Type B pancreatic cell (in vitro differentiated cells): ENCODE data around the gene GPR65. TPM values are rescaled to one million over a fixed set of nuclear protein-coding genes. Genes with fewer than 3 reads are reported as not detected.

Source experiments
- DNase-seq: peaks from one replicate; pipeline ENCODE4 v3.0.0; 2021; ENCODE audit warnings: mixed read lengths; ENCODE audit not compliant: unreplicated experiment; ENCODE audit errors: extremely low spot score
- H3K27ac Mint-ChIP-seq: 2 replicates; pipeline ENCODE4 v1.8.0; 2021; ENCODE audit warnings: mild to moderate bottlenecking, mixed read lengths
- H3K27me3 Mint-ChIP-seq: 2 replicates; pipeline ENCODE4 v1.8.0; 2021; ENCODE audit warnings: mixed read lengths
- H3K36me3 Mint-ChIP-seq: 2 replicates; pipeline ENCODE4 v1.8.0; 2021; ENCODE audit warnings: mixed read lengths
- H3K4me1 Mint-ChIP-seq: one replicate; pipeline ENCODE4 v1.8.0; 2021; ENCODE audit warnings: mixed read lengths; ENCODE audit not compliant: unreplicated experiment
- H3K4me3 Mint-ChIP-seq: 2 replicates; pipeline ENCODE4 v1.8.0; 2021; ENCODE audit warnings: mild to moderate bottlenecking, mixed read lengths
- H3K9me3 Mint-ChIP-seq: 2 replicates; pipeline ENCODE4 v1.8.0; 2021; ENCODE audit warnings: mixed read lengths
- total RNA-seq: library from RNA; stranded (reverse); gene quantifications from 2 replicates; pipeline ENCODE4 v1.2.1, GENCODE V29; 2021; ENCODE audit warnings: low replicate concordance
- TF ChIP-seq, protein P1 (sequence below): fragments of 200-600 bp; sonication (generic); conservative IDR thresholded peaks from 2 replicates; pipeline ENCODE4 v1.5.0; 2021; ENCODE audit warnings: antibody characterized with exemption, mild to moderate bottlenecking

GPR65 gene
- total RNA-seq, 1 donor from 2014 or later = not detected

GRCh38 chr14:87967496-87967895 is 37.4 kb upstream of the GPR65 start:
- no peak overlapping the region for H3K4me3 Mint-ChIP-seq
- H3K9me3 Mint-ChIP-seq = no peaks in the 10 kb centered on the region
- no peaks in the 10 kb centered on the region for H3K27me3 Mint-ChIP-seq
- H3K27ac Mint-ChIP-seq = no peak overlapping the region
- peaks cover 3% of the 10 kb centered on the region for H3K36me3 Mint-ChIP-seq
- H3K4me1 Mint-ChIP-seq = no peaks in the 10 kb centered on the region
- TF ChIP-seq, protein P1, sequence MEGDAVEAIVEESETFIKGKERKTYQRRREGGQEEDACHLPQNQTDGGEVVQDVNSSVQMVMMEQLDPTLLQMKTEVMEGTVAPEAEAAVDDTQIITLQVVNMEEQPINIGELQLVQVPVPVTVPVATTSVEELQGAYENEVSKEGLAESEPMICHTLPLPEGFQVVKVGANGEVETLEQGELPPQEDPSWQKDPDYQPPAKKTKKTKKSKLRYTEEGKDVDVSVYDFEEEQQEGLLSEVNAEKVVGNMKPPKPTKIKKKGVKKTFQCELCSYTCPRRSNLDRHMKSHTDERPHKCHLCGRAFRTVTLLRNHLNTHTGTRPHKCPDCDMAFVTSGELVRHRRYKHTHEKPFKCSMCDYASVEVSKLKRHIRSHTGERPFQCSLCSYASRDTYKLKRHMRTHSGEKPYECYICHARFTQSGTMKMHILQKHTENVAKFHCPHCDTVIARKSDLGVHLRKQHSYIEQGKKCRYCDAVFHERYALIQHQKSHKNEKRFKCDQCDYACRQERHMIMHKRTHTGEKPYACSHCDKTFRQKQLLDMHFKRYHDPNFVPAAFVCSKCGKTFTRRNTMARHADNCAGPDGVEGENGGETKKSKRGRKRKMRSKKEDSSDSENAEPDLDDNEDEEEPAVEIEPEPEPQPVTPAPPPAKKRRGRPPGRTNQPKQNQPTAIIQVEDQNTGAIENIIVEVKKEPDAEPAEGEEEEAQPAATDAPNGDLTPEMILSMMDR = no peak
- DNase-seq = no peak

DNA sequence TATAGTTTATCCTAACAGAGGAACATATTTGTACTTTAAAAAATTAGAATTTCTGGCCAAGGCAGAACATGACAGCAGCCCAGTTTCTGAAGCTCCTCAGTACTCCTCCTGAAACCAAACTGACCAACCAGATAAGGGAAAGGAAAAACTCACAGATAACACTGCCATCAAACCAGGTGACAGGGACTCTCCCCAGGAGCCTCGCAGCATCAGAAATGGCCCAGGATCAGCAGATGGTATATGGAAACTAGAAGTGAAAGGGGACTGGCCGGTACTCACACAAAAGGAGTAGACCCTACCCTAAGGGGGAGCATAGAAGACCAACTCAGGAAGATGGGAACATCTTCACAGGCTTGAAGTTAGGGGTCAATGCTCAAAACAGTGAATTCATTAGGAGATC is 33.9 kb upstream of the GPR65 start:
- TF ChIP-seq, protein P1 = no peak
- Mint-ChIP-seq H3K9me3 (no peaks in the 10 kb centered on the region), H3K27me3 (no peaks in the 10 kb centered on the region), H3K4me1 (no peaks in the 10 kb centered on the region), H3K36me3 (no peaks in the 10 kb centered on the region), H3K27ac (no peak overlapping the region), H3K4me3 (no peak overlapping the region)
- DNase-seq = no peak

DNA sequence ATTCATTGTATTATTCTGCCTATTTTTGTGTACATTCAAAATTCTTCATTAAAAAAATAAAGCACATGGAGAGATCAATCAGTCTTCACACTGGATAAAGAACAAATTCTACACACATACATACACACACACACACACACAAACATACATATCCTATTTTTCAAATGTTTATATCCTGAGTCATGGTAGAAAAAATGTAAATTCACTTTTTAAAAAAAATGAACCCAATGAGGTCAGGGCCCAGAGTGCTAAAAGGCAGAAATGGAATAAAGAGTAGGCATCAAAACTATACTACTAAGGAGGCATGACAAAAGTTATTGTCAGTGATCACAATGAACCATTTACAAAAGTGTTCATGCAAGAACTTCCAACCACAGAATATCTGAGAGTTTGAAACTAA is 29.3 kb upstream of the GPR65 start:
- Mint-ChIP-seq H3K27ac (no peak overlapping the region), H3K4me3 (no peak overlapping the region), H3K27me3 (no peaks in the 10 kb centered on the region), H3K4me1 (no peaks in the 10 kb centered on the region), H3K9me3 (no peaks in the 10 kb centered on the region), H3K36me3 (peaks cover 4% of the 10 kb centered on the region)
- DNase-seq = no peak
- TF ChIP-seq, protein P1 = no peak

- TF ChIP-seq, protein P1 = no peak
- H3K27me3 Mint-ChIP-seq = no peaks in the 10 kb centered on the region
- H3K27ac Mint-ChIP-seq = no peak overlapping the region
- H3K36me3 Mint-ChIP-seq = peaks cover 8% of the 10 kb centered on the region
- no peaks in the 10 kb centered on the region for H3K9me3 Mint-ChIP-seq
- no peaks in the 10 kb centered on the region for H3K4me1 Mint-ChIP-seq
- no peak overlapping the region for H3K4me3 Mint-ChIP-seq
- DNase-seq = no peak
Measured at GRCh38 chr14:87979689-87980088, 25.2 kb upstream of the GPR65 start.

- TF ChIP-seq, protein P1 = no peak
- H3K4me3 Mint-ChIP-seq = no peak overlapping the region
- no peak overlapping the region for H3K27ac Mint-ChIP-seq
- no peak for DNase-seq
- peaks cover 16% of the 10 kb centered on the region for H3K4me1 Mint-ChIP-seq
- no peaks in the 10 kb centered on the region for H3K36me3 Mint-ChIP-seq
- H3K27me3 Mint-ChIP-seq = no peaks in the 10 kb centered on the region
- H3K9me3 Mint-ChIP-seq = no peaks in the 10 kb centered on the region
Measured at GRCh38 chr14:87989221-87989955, 15.5 kb upstream of the GPR65 start.

- H3K4me3 Mint-ChIP-seq = no peak overlapping the region
- peaks cover 16% of the 10 kb centered on the region for H3K4me1 Mint-ChIP-seq
Measured at GRCh38 chr14:87989956-87990299, 15.0 kb upstream of the GPR65 start.

More at GRCh38 chr14:87989956-87990299, 15.0 kb upstream of the GPR65 start:
- no peak for DNase-seq
- Mint-ChIP-seq H3K36me3 (no peaks in the 10 kb centered on the region), H3K9me3 (no peaks in the 10 kb centered on the region), H3K27ac (no peak overlapping the region), H3K27me3 (no peaks in the 10 kb centered on the region)
- TF ChIP-seq, protein P1 = no peak
